SHP77 treated with DMSO at 0.1 percent for 48 hours (cell line): ENCODE results near the gene FBXO10.
"Not testable (repeated sequence)": the region's sequence is repeated elsewhere in the genome, so short reads cannot be mapped to it uniquely, and the experiment has no call there.

Source experiments
- DNase-seq: peaks from one replicate; lab custom pipeline; 2025; lab: John Stamatoyannopoulos, UW

Gene FBXO10

GRCh38 chr9:37551468-37551867 is 24.7 kb downstream of the FBXO10 start:
- no peak for DNase-seq

GRCh38 chr9:37550781-37551180 is 25.4 kb downstream of the FBXO10 start:
- DNase-seq, result no peak

- no peak for DNase-seq
These were observed 26.7 kb downstream of the FBXO10 start for GRCh38 chr9:37549527-37549926.

GRCh38 chr9:37547328-37547878 is 28.8 kb downstream of the FBXO10 start:
- no peak for DNase-seq

- DNase-seq, result no peak
These were observed 32.7 kb downstream of the FBXO10 start for GRCh38 chr9:37543468-37543867.

- no peak for DNase-seq
These were observed 33.3 kb downstream of the FBXO10 start for GRCh38 chr9:37542895-37543294.

- no peak for DNase-seq
These were observed 33.7 kb downstream of the FBXO10 start for GRCh38 chr9:37542488-37542887.

- no peak for DNase-seq
These were observed 34.7 kb downstream of the FBXO10 start for GRCh38 chr9:37541465-37541864.

- DNase-seq, result no peak
These were observed 35.5 kb downstream of the FBXO10 start for GRCh38 chr9:37540634-37541033.

- DNase-seq, result no peak
These were observed 36.5 kb downstream of the FBXO10 start for GRCh38 chr9:37539634-37540033.

- no peak for DNase-seq
These were observed 38.1 kb downstream of the FBXO10 start for GRCh38 chr9:37538099-37538498.

- no peak for DNase-seq
These were observed 41.3 kb downstream of the FBXO10 start for GRCh38 chr9:37534901-37535300.

- DNase-seq, result no peak
These were observed 41.8 kb downstream of the FBXO10 start for GRCh38 chr9:37534412-37534811.

GRCh38 chr9:37531699-37532098 is 44.5 kb downstream of the FBXO10 start:
- no peak for DNase-seq

GRCh38 chr9:37528652-37529471 is 47.3 kb downstream of the FBXO10 start:
- no peak for DNase-seq

- DNase-seq, result no peak
These were observed 52.3 kb downstream of the FBXO10 start for GRCh38 chr9:37523916-37524315.

- DNase-seq, result no peak
These were observed 53.2 kb downstream of the FBXO10 start for GRCh38 chr9:37522971-37523370.

- DNase-seq, result no peak
These were observed 55.1 kb downstream of the FBXO10 start for GRCh38 chr9:37521111-37521510.

- no peak for DNase-seq
These were observed 55.5 kb downstream of the FBXO10 start for GRCh38 chr9:37520641-37521040.

- no peak for DNase-seq
These were observed 58.3 kb downstream of the FBXO10 start for GRCh38 chr9:37517923-37518322.

- DNase-seq, result no peak
These were observed 60.4 kb downstream of the FBXO10 start for GRCh38 chr9:37515620-37516258.

- no peak for DNase-seq
These were observed 61.2 kb downstream of the FBXO10 start for GRCh38 chr9:37514999-37515398.

- not testable (repeated sequence) for DNase-seq
These were observed 61.8 kb downstream of the FBXO10 start for GRCh38 chr9:37514415-37514814.
